Peyer's patch (tissue), 4 donors: Measurements from ENCODE around the gene TIGD3. TPM values are rescaled to one million over a fixed set of nuclear protein-coding genes. Genes with fewer than 3 reads are reported as not detected.
A peak's percentile ranks its signal among the peaks of the same experiment; 100 is the strongest.

Experiments
- DNase-seq, 3 donors: peaks; one replicate each; pipeline ENCODE4 v3.0.0-alpha.2; 2017 to 2019
- H3K27ac ChIP-seq, 4 donors: fragments of 200-600 bp; sonication (generic); one replicate each; pipeline ENCODE4 v1.5.1; 2016 to 2019
- H3K27me3 ChIP-seq, 2 donors: fragments of 200-600 bp; sonication (generic); one replicate each; pipeline ENCODE4 v1.5.1; 2019
- H3K36me3 ChIP-seq, 3 donors: fragments of 200-600 bp; sonication (generic); one replicate each; pipeline ENCODE4 v1.5.1; 2016 to 2019
- H3K4me1 ChIP-seq, 4 donors: fragments of 200-600 bp; sonication (generic); one replicate each; pipeline ENCODE4 v1.5.1; 2016 to 2019
- H3K4me3 ChIP-seq, 4 donors: fragments of 200-600 bp; sonication (generic); 1 replicate in 3 of 4; 2 replicates in 1 of 4; pipeline ENCODE4 v1.5.1; 2016 to 2019; ENCODE audit warnings: mild to moderate bottlenecking in 1 of 4
- H3K9me3 ChIP-seq, 4 donors: fragments of 200-600 bp; sonication (generic); one replicate each; pipeline ENCODE4 v1.5.1; 2016 to 2019; ENCODE audit warnings: mild to moderate bottlenecking in 1 of 4
- CTCF ChIP-seq, 6 experiments: fragments of 450-650 bp in 4 of 6; fragments of 200-600 bp in 2 of 6; sonication (generic) in 1 of 6; IDR thresholded peaks; one replicate each; pipeline ENCODE4 v1.5.1; 2017 to 2019; ENCODE audit warnings: antibody characterized with exemption in 6 of 6, mild to moderate bottlenecking in 3 of 6, moderate library complexity in 1 of 6
- POLR2A ChIP-seq, 2 donors: fragments of 450-650 bp; IDR thresholded peaks; one replicate each; pipeline ENCODE4 v1.5.1; 2017; ENCODE audit warnings: antibody characterized with exemption in 2 of 2, mild to moderate bottlenecking in 2 of 2, moderate library complexity in 2 of 2
- total RNA-seq, 4 donors: library from RNA; depleted of rRNA; stranded (reverse); fragments of >200 nt; gene quantifications; one replicate each; pipeline ENCODE4 v1.1.0, GENCODE V29; 2016

The TIGD3 gene
- total RNA-seq, 4 donors from 2014 or later = 3.3 to 11.7 (median 7.7) TPM

GRCh38 chr11:65396769-65397745 lies 42.5 kb downstream of the TIGD3 start:
- no peaks in the 10 kb centered on the region for H3K9me3 ChIP-seq
- peaks cover 0 to 18% (median 0%) of the 10 kb centered on the region in 4 donors for H3K4me1 ChIP-seq
- peaks cover 0 to 90% (median 0%) of the 10 kb centered on the region in 3 donors for H3K36me3 ChIP-seq
- H3K27me3 ChIP-seq = no peaks in the 10 kb centered on the region
- no peak overlapping the region for H3K27ac ChIP-seq
- H3K4me3 ChIP-seq = no peak overlapping the region
- TF ChIP-seq POLR2A (IDR thresholded peaks at IDR 0.05) (no peak), CTCF (IDR thresholded peaks at IDR 0.05) (no peak)
- DNase-seq = no peak

DNA sequence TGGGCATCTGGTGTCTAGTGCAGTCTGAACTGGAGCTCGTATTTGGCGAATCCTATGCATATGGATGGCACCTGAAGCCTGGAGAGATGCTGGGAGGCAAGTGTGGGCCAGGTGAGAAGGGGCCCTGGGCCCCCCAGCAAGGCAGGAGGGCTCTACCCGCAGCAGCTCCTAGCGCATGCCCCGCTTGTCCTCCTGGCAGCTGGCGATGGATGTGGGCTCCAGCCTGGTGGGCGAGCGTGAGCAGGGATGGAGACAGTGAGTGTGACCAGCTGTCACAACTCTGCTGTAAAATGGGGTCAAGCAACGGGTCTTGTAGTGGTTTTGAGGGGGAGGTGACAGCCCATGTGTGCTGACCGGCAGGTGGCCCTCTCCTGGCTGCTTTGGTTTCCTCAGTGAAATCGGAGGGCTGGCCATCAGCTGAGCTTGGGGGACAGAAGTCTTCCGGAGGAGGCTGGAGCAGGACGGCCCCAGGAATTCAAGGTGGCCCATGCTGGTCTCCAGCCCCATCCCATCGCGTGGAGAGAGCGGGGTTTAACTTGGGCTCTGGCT lies 43.9 kb downstream of the TIGD3 start:
- no peak for DNase-seq
- no peak overlapping the region for H3K4me3 ChIP-seq
- H3K4me1 ChIP-seq = peaks cover 0 to 18% (median 3%) of the 10 kb centered on the region in 4 donors
- peaks cover 0 to 88% (median 0%) of the 10 kb centered on the region in 3 donors for H3K36me3 ChIP-seq
- no peak for TF ChIP-seq POLR2A (IDR thresholded peaks at IDR 0.05)
- no peak for TF ChIP-seq CTCF (IDR thresholded peaks at IDR 0.05)
- H3K9me3 ChIP-seq = no peaks in the 10 kb centered on the region
- H3K27ac ChIP-seq = no peak overlapping the region
- H3K27me3 ChIP-seq = no peaks in the 10 kb centered on the region

GRCh38 chr11:65399249-65399648 lies 44.7 kb downstream of the TIGD3 start:
- no peak for DNase-seq
- Histone ChIP-seq H3K9me3 (no peaks in the 10 kb centered on the region), H3K27ac (no peak overlapping the region), H3K36me3 (peaks cover 0 to 88% (median 0%) of the 10 kb centered on the region in 3 donors), H3K4me3 (no peak overlapping the region), H3K4me1 (peaks cover 0 to 23% (median 9%) of the 10 kb centered on the region in 4 donors), H3K27me3 (no peaks in the 10 kb centered on the region)
- TF ChIP-seq POLR2A (IDR thresholded peaks at IDR 0.05) (no peak), CTCF (IDR thresholded peaks at IDR 0.05) (no peak)

DNA sequence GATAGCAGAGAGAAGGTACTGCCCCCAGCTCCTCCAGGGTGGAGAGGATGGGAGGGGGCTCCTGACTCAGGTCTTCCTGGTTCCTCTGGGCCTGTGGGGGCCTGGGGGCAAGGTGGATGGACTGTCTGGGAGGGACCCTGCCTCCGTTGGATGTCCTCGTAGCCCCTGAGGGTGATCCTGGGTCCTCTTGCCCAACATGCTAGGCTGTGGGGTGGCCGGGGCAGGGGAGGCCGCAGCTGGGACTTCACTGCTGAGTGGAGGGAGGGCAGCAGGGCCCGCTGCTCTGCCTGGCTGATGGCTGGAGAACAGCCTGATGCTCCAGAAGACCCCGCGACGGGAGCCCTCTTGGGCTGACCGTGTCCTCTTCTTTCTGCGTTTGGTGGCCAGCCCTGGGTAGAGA lies 45.3 kb downstream of the TIGD3 start:
- Histone ChIP-seq H3K27me3 (no peaks in the 10 kb centered on the region), H3K27ac (no peak overlapping the region), H3K36me3 (peaks cover 0 to 88% (median 0%) of the 10 kb centered on the region in 3 donors), H3K9me3 (no peaks in the 10 kb centered on the region), H3K4me1 (peaks cover 0 to 26% (median 13%) of the 10 kb centered on the region in 4 donors), H3K4me3 (no peak overlapping the region)
- no peak for DNase-seq
- TF ChIP-seq CTCF (IDR thresholded peaks at IDR 0.05) (no peak), POLR2A (IDR thresholded peaks at IDR 0.05) (no peak)

- H3K27me3 ChIP-seq = no peaks in the 10 kb centered on the region
- TF ChIP-seq POLR2A (IDR thresholded peaks at IDR 0.05) (no peak), CTCF (IDR thresholded peaks at IDR 0.05) (no peak)
- H3K4me3 ChIP-seq = no peak overlapping the region
- H3K9me3 ChIP-seq = no peaks in the 10 kb centered on the region
- DNase-seq = peak in 1 of 3 donors; percentile 52
- H3K4me1 ChIP-seq = peaks cover 0 to 26% (median 14%) of the 10 kb centered on the region in 4 donors
- H3K27ac ChIP-seq = peak overlapping the region in 1 of 4 donors; percentile 75
- H3K36me3 ChIP-seq = peaks cover 0 to 88% (median 0%) of the 10 kb centered on the region in 3 donors
Observed at GRCh38 chr11:65400307-65401072, 45.9 kb downstream of the TIGD3 start.
